Kidney (tissue), 14 donors: ENCODE measurements around the gene MICAL2. TPM values are rescaled to one million over a fixed set of nuclear protein-coding genes. Genes with fewer than 3 reads are reported as not detected.

Experiments
- DNase-seq, 5 donors: peaks; one replicate each; pipeline ENCODE4 v3.0.0-alpha.2; 2013 to 2020
- FAIRE-seq: peaks from 2 replicates; lab custom pipeline; 2012; peaks lifted over from hg19 to GRCh38; lab: Jason Lieb, UNC
- H3K27ac ChIP-seq, 2 donors: one replicate each; pipeline ENCODE4 v1.7.0; 2013; ENCODE audit warnings: low read depth in 2 of 2, low read length in 2 of 2, inconsistent platforms in 1 of 2
- H3K27me3 ChIP-seq: one replicate; pipeline ENCODE4 v1.7.1; 2013; ENCODE audit warnings: low read length, inconsistent platforms; ENCODE audit not compliant: control insufficient read depth, insufficient read depth
- H3K36me3 ChIP-seq, 3 donors: one replicate each; pipeline versions ENCODE4 v1.7.0 to v1.7.1; 2013; ENCODE audit warnings: low read length in 3 of 3, control low read depth in 1 of 3, inconsistent platforms in 1 of 3; ENCODE audit not compliant: insufficient read depth in 3 of 3, control insufficient read depth in 2 of 3
- H3K4me1 ChIP-seq, 3 donors: one replicate each; pipeline versions ENCODE4 v1.7.0 to v1.7.1; 2013; ENCODE audit warnings: low read length in 3 of 3, inconsistent platforms in 1 of 3, low read depth in 1 of 3; ENCODE audit not compliant: control insufficient read depth in 2 of 3, insufficient read depth in 2 of 3
- H3K4me3 ChIP-seq, 3 donors: one replicate each; pipeline versions ENCODE4 v1.7.0 to v1.8.1; 2013; ENCODE audit warnings: low read length in 3 of 3, control low read depth in 1 of 3, inconsistent platforms in 1 of 3
- H3K9ac ChIP-seq, 3 donors: one replicate each; pipeline versions ENCODE4 v1.7.0 to v1.7.1; 2013; ENCODE audit warnings: low read length in 3 of 3, control low read depth in 1 of 3, inconsistent platforms in 1 of 3
- H3K9me3 ChIP-seq, 3 donors: one replicate each; pipeline versions ENCODE4 v1.7.0 to v1.7.1; 2013; ENCODE audit warnings: low read length in 3 of 3, control low read depth in 1 of 3, inconsistent platforms in 1 of 3; ENCODE audit not compliant: control insufficient read depth in 2 of 3, insufficient read depth in 1 of 3
- CTCF ChIP-seq: IDR thresholded peaks from 3 replicates; pipeline ENCODE4 v1.5.1; 2012; ENCODE audit warnings: mild to moderate bottlenecking, moderate library complexity, borderline replicate concordance; ENCODE audit not compliant: insufficient read depth; ENCODE audit errors: extremely low read depth
- intact Hi-C: fragments of 100-400 bp; cut with DNase I; formaldehyde crosslinking; loops from one replicate; pipeline ENCODE4 v1.11.1; 2022
- polyA plus RNA-seq: library from polyadenylated mRNA; stranded (reverse); fragments of 350-450 nt; fragmentation: Illumina TruSeq; extraction: RNeasy Lipid Tissue Mini Kit (QIAGEN cat#74804); gene quantifications from one replicate; pipeline ENCODE4 v1.2.3, GENCODE V29; 2014; ENCODE audit warnings: low read depth, low replicate concordance; ENCODE audit not compliant: insufficient read depth
- total RNA-seq: library from RNA; stranded (reverse); fragmentation: NEBNext Ultra II Directional; extraction: Animal tissue kit (Norgen Biotek cat#: 25700); gene quantifications from one replicate; pipeline ENCODE4 v1.2.1, GENCODE V29; 2021
- donor health status: control.
- donor health status: control.
- donor health status: control.
- donor health status: control.
- donor health status: control.
- donor health status: DM: yes; HTN: yes; CAD: no.
- donor health status: Normal renal cell carcinoma (clear cell type).

The MICAL2 gene
- total and polyA plus RNA-seq, 2 donors from 2014 or later, result 7.8 to 64.5 TPM

GRCh38 chr11:12165237-12165875 lies 55.0 kb downstream of the MICAL2 start:
- peaks cover 0 to 2% (median 0%) of the 10 kb centered on the region in 3 donors for H3K4me1 ChIP-seq
- no peak for TF ChIP-seq CTCF
- no peaks in the 10 kb centered on the region for H3K9me3 ChIP-seq
- intact Hi-C loops, result no loop called here
- H3K36me3 ChIP-seq, result peaks cover 0 to 4% (median 0%) of the 10 kb centered on the region in 3 donors
- FAIRE-seq, result no peak
- H3K9ac ChIP-seq, result no peak overlapping the region
- no peak overlapping the region for H3K27ac ChIP-seq
- no peaks in the 10 kb centered on the region for H3K27me3 ChIP-seq
- DNase-seq, result peak in 1 of 5 donors; percentile 23
- no peak overlapping the region for H3K4me3 ChIP-seq

- no peak overlapping the region for H3K4me3 ChIP-seq
- intact Hi-C loops, result no loop called here
Measured at GRCh38 chr11:12166299-12167060, 56.1 kb downstream of the MICAL2 start.

GRCh38 chr11:12167061-12168000 lies 56.9 kb downstream of the MICAL2 start:
- H3K27me3 ChIP-seq, result no peaks in the 10 kb centered on the region
- H3K4me1 ChIP-seq, result peaks cover 0 to 5% (median 0%) of the 10 kb centered on the region in 3 donors
- intact Hi-C loops, result no loop called here
- H3K9me3 ChIP-seq, result no peaks in the 10 kb centered on the region
- TF ChIP-seq CTCF, result no peak
- no peak overlapping the region for H3K27ac ChIP-seq
- FAIRE-seq (no peak), DNase-seq (peak in 2 of 5 donors; percentile 4 to 9)
- no peak overlapping the region for H3K4me3 ChIP-seq
- H3K9ac ChIP-seq, result no peak overlapping the region
- H3K36me3 ChIP-seq, result peaks cover 0 to 4% (median 0%) of the 10 kb centered on the region in 3 donors

More at GRCh38 chr11:12166299-12167060, 56.1 kb downstream of the MICAL2 start:
- H3K9ac ChIP-seq, result no peak overlapping the region
- no peaks in the 10 kb centered on the region for H3K9me3 ChIP-seq
- H3K4me1 ChIP-seq, result peaks cover 0 to 5% (median 0%) of the 10 kb centered on the region in 3 donors
- FAIRE-seq (no peak), DNase-seq (peak in 1 of 5 donors; percentile 5)
- no peaks in the 10 kb centered on the region for H3K27me3 ChIP-seq
- TF ChIP-seq CTCF, result no peak
- H3K27ac ChIP-seq, result no peak overlapping the region
- peaks cover 0 to 4% (median 0%) of the 10 kb centered on the region in 3 donors for H3K36me3 ChIP-seq
